Measurements from ENCODE around the gene MIPEP. TPM values are rescaled to one million over a fixed set of nuclear protein-coding genes. Genes with fewer than 3 reads are reported as not detected.

The MIPEP gene
- total RNA-seq, 6 donors from 2014 or later, result 14.5 to 29.3 (median 19.1) TPM

- peaks cover 4 to 6% (median 5%) of the 10 kb centered on the region in 4 donors for H3K4me1 ChIP-seq
- no peaks in the 10 kb centered on the region for H3K36me3 ChIP-seq
- H3K4me3 ChIP-seq, result no peak overlapping the region
- no peak overlapping the region for H3K27ac ChIP-seq
- ATAC-seq (ENCODE audit: low FRiP score in 2 of 2) (no peak), DNase-seq (no peak)
- TF ChIP-seq EP300 (IDR thresholded peaks at IDR 0.05) (no peak), POLR2A (IDR thresholded peaks at IDR 0.05) (no peak), CTCF (IDR thresholded peaks at IDR 0.05) (no peak), POLR2AphosphoS5 (IDR thresholded peaks at IDR 0.05) (no peak)
- H3K27me3 ChIP-seq, result no peaks in the 10 kb centered on the region
- H3K9me3 ChIP-seq, result no peaks in the 10 kb centered on the region
- 86 to 92% methylated on average over 2 of the region's 2 CpGs for WGBS, 2 donors
Observed at GRCh38 chr13:23817136-23817535, 72.1 kb downstream of the MIPEP start.

DNA sequence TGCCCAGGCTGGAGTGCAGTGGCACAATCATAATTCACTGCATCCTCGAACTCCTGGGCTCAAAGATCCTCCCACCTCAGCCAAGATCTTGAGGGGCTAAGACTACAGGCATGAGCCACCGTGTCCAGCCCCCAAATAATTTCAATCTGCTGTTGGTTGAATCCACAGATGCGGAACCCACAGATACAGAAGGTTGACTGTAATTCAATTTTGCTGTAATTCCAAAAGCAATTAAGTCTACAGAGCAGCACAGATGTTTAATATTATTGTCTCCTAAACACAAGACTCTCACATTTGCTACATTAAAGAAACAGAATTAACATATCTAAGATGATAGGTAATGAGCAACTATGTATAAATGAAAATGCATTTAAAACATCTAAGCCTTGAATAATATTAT lies 75.6 kb downstream of the MIPEP start:
- Histone ChIP-seq H3K36me3 (peaks cover 0 to 2% (median 0%) of the 10 kb centered on the region in 4 donors), H3K4me3 (no peak overlapping the region), H3K4me1 (peaks cover 4 to 10% (median 6%) of the 10 kb centered on the region in 4 donors), H3K27me3 (no peaks in the 10 kb centered on the region), H3K27ac (no peak overlapping the region), H3K9me3 (no peaks in the 10 kb centered on the region)
- DNase-seq (no peak), ATAC-seq (ENCODE audit: low FRiP score in 2 of 2) (no peak)
- TF ChIP-seq POLR2A (IDR thresholded peaks at IDR 0.05) (no peak), EP300 (IDR thresholded peaks at IDR 0.05) (no peak), POLR2AphosphoS5 (IDR thresholded peaks at IDR 0.05) (no peak), CTCF (IDR thresholded peaks at IDR 0.05) (no peak)
- WGBS, 2 donors, result 93 to 95% methylated on average over 3 of the region's 3 CpGs

- no peak for TF ChIP-seq CTCF (IDR thresholded peaks at IDR 0.05)
- TF ChIP-seq EP300 (IDR thresholded peaks at IDR 0.05), result no peak
- TF ChIP-seq POLR2A (IDR thresholded peaks at IDR 0.05), result no peak
- TF ChIP-seq POLR2AphosphoS5 (IDR thresholded peaks at IDR 0.05), result no peak
- Histone ChIP-seq H3K27me3 (no peaks in the 10 kb centered on the region), H3K4me3 (no peak overlapping the region), H3K4me1 (peaks cover 0 to 6% (median 0%) of the 10 kb centered on the region in 4 donors), H3K36me3 (peaks cover 0 to 3% (median 0%) of the 10 kb centered on the region in 4 donors), H3K27ac (no peak overlapping the region), H3K9me3 (no peaks in the 10 kb centered on the region)
- no peak for DNase-seq
- WGBS, 2 donors, result 81% methylated on average over 3 of the region's 3 CpGs
- ATAC-seq (ENCODE audit: low FRiP score in 2 of 2), result no peak
Observed at GRCh38 chr13:23811366-23812062, 77.7 kb downstream of the MIPEP start.

GRCh38 chr13:23810685-23811240 lies 78.4 kb downstream of the MIPEP start:
- DNase-seq (no peak), ATAC-seq (ENCODE audit: low FRiP score in 2 of 2) (no peak)
- Histone ChIP-seq H3K4me1 (peaks cover 0 to 6% (median 0%) of the 10 kb centered on the region in 4 donors), H3K4me3 (no peak overlapping the region), H3K36me3 (peaks cover 0 to 3% (median 0%) of the 10 kb centered on the region in 4 donors), H3K9me3 (no peaks in the 10 kb centered on the region), H3K27me3 (no peaks in the 10 kb centered on the region), H3K27ac (no peak overlapping the region)
- 74 to 81% methylated on average over 7 of the region's 7 CpGs for WGBS, 2 donors
- TF ChIP-seq EP300 (IDR thresholded peaks at IDR 0.05) (no peak), POLR2A (IDR thresholded peaks at IDR 0.05) (no peak), POLR2AphosphoS5 (IDR thresholded peaks at IDR 0.05) (no peak), CTCF (IDR thresholded peaks at IDR 0.05) (no peak)
